GM19193 (cell line): Measurements from ENCODE around the gene ZBTB40.

Experiments
- POLR2A ChIP-seq: IDR thresholded peaks from 4 replicates; pipeline ENCODE4 v1.6.1; 2011; ENCODE audit not compliant: insufficient read depth, insufficient read length; ENCODE audit errors: extremely low read depth

Gene ZBTB40

GRCh38 chr1:22527555-22528296 lies 76.1 kb downstream of the ZBTB40 start:
- TF ChIP-seq POLR2A = no peak

- TF ChIP-seq POLR2A = no peak
Observed at GRCh38 chr1:22528451-22528850, 76.8 kb downstream of the ZBTB40 start.

GRCh38 chr1:22529901-22530621 lies 78.4 kb downstream of the ZBTB40 start:
- no peak for TF ChIP-seq POLR2A

- no peak for TF ChIP-seq POLR2A
Observed at GRCh38 chr1:22530715-22531114, 79.1 kb downstream of the ZBTB40 start.

- TF ChIP-seq POLR2A = no peak
Observed at GRCh38 chr1:22531251-22531650, 79.6 kb downstream of the ZBTB40 start.

GRCh38 chr1:22533244-22533895 lies 81.7 kb downstream of the ZBTB40 start:
- TF ChIP-seq POLR2A = no peak

- no peak for TF ChIP-seq POLR2A
Observed at GRCh38 chr1:22534951-22535350, 83.3 kb downstream of the ZBTB40 start.

- TF ChIP-seq POLR2A = no peak
Observed at GRCh38 chr1:22535399-22535798, 83.7 kb downstream of the ZBTB40 start.

- no peak for TF ChIP-seq POLR2A
Observed at GRCh38 chr1:22536506-22536905, 84.9 kb downstream of the ZBTB40 start.

GRCh38 chr1:22537441-22538139 lies 85.9 kb downstream of the ZBTB40 start:
- TF ChIP-seq POLR2A = no peak

GRCh38 chr1:22539510-22540118 lies 88.0 kb downstream of the ZBTB40 start:
- no peak for TF ChIP-seq POLR2A

- TF ChIP-seq POLR2A = no peak
Observed at GRCh38 chr1:22540337-22540736, 88.7 kb downstream of the ZBTB40 start.

GRCh38 chr1:22542886-22543285 lies 91.2 kb downstream of the ZBTB40 start:
- no peak for TF ChIP-seq POLR2A

GRCh38 chr1:22543679-22544078 lies 92.0 kb downstream of the ZBTB40 start:
- TF ChIP-seq POLR2A = no peak

- no peak for TF ChIP-seq POLR2A
Observed at GRCh38 chr1:22544606-22545005, 93.0 kb downstream of the ZBTB40 start.
